Measurements from ENCODE around the gene HMG20B. TPM values are rescaled to one million over a fixed set of nuclear protein-coding genes. Genes with fewer than 3 reads are reported as not detected.

The HMG20B gene
- total RNA-seq, 1 experiment from 2014 or later, result 121 TPM

- ChIA-PET CTCF (interaction anchor here (0.7 to 1.7 kb wide), 3 partner anchors 16 to 30 kb away, joined by 3 to 13 read pairs (median 7); no protein-coding TSS in a partner anchor), POLR2A (interaction anchor here (0.5 kb wide), 1 partner anchor 1144 kb away, joined by 3 read pairs; no protein-coding TSS in a partner anchor)
- ATAC-seq (peak; percentile 53), DNase-seq (ENCODE audit: low spot score) (peak; percentile 77)
- peak; percentile 26; the same call in 1 of the 2 replicates for TF ChIP-seq PRDM15 (CRISPR knock-in tag; IDR thresholded peaks at IDR 0.05)
- no peak for TF ChIP-seq ELF4 (CRISPR knock-in tag; IDR thresholded peaks at IDR 0.05; ENCODE audit: low read depth)
- TF ChIP-seq MAX (CRISPR knock-in tag; IDR thresholded peaks at IDR 0.05), result peak; percentile 18; the same call in 1 of the 2 replicates
- Mint-ChIP-seq H3K27ac (no peak within 1 kb of the TSS), H3K4me1 (peaks cover 11% of the 10 kb centered on the region), H3K9me3 (no peaks in the 10 kb centered on the region), H3K4me3 (peak within 1 kb of the TSS; percentile 68), H3K36me3 (no peaks in the 10 kb centered on the region; the same call in 1 of the 2 replicates), H3K27me3 (ENCODE audit: low read depth) (no peaks in the 10 kb centered on the region)
Measured at GRCh38 chr19:3606690-3607289, 34.0 kb downstream of the HMG20B start, which contains the start of gene TBXA2R. TBXA2R (minus strand) TSS chr19:3606875; CDS start chr19:3600634, 6,241 bp downstream.

GRCh38 chr19:3607303-3608078 is 34.7 kb downstream of the HMG20B start:
- H3K27me3 Mint-ChIP-seq (ENCODE audit: low read depth), result no peaks in the 10 kb centered on the region
- ATAC-seq (peak; percentile 67), DNase-seq (ENCODE audit: low spot score) (peak; percentile 61)
- peaks cover 11% of the 10 kb centered on the region for H3K4me1 Mint-ChIP-seq
- no peaks in the 10 kb centered on the region; the same call in 1 of the 2 replicates for H3K36me3 Mint-ChIP-seq
- peak overlapping the region; percentile 83 for H3K27ac Mint-ChIP-seq
- H3K9me3 Mint-ChIP-seq, result no peaks in the 10 kb centered on the region
- TF ChIP-seq ATF1 (CRISPR knock-in tag; IDR thresholded peaks at IDR 0.05) (no peak), SP1 (CRISPR knock-in tag; conservative IDR thresholded peaks at IDR 0.05) (no peak), CDX4 (CRISPR knock-in tag; IDR thresholded peaks at IDR 0.05; ENCODE audit: borderline replicate concordance) (no peak), ZNF416 (CRISPR knock-in tag; IDR thresholded peaks at IDR 0.05) (no peak)
- POLR2A ChIA-PET, result interaction anchor here (0.5 to 0.7 kb wide), 2 partner anchors 31 to 1145 kb away, joined by 3 to 4 read pairs; no protein-coding TSS in a partner anchor
- peak overlapping the region; percentile 68 for H3K4me3 Mint-ChIP-seq
- CTCF ChIA-PET, result interaction anchor here (0.8 to 1.9 kb wide), 12 partner anchors 8 to 331 kb away, joined by 3 to 13 read pairs (median 5); no protein-coding TSS in a partner anchor

GRCh38 chr19:3608079-3608641 is 35.4 kb downstream of the HMG20B start:
- ATAC-seq (no peak), DNase-seq (ENCODE audit: low spot score) (no peak)
- Mint-ChIP-seq H3K27me3 (ENCODE audit: low read depth) (no peaks in the 10 kb centered on the region), H3K36me3 (no peaks in the 10 kb centered on the region; the same call in 1 of the 2 replicates), H3K4me1 (peaks cover 11% of the 10 kb centered on the region), H3K27ac (peak overlapping the region; percentile 83; the same call in 1 of the 2 replicates), H3K9me3 (no peaks in the 10 kb centered on the region), H3K4me3 (peak overlapping the region; percentile 68)
- ChIA-PET POLR2A (interaction anchor here (0.6 to 0.9 kb wide), 3 partner anchors 31 to 139 kb away, joined by 3 to 4 read pairs (median 4); no protein-coding TSS in a partner anchor), CTCF (interaction anchor here (0.8 to 1.9 kb wide), 13 partner anchors 8 to 332 kb away, joined by 3 to 13 read pairs (median 5); no protein-coding TSS in a partner anchor)
- TF ChIP-seq ZBTB43 (CRISPR knock-in tag; IDR thresholded peaks at IDR 0.05) (no peak), CTCF (IDR thresholded peaks at IDR 0.05) (no peak), SMAD3 (CRISPR knock-in tag; IDR thresholded peaks at IDR 0.05; ENCODE audit: borderline replicate concordance) (no peak), TCF7 (CRISPR knock-in tag; IDR thresholded peaks at IDR 0.05; ENCODE audit: low read depth) (no peak), IRF1 (CRISPR knock-in tag; IDR thresholded peaks at IDR 0.05) (no peak), AR (CRISPR knock-in tag; IDR thresholded peaks at IDR 0.05) (no peak), KAT7 (CRISPR knock-in tag; IDR thresholded peaks at IDR 0.05; ENCODE audit: borderline replicate concordance) (no peak), HMGA2 (CRISPR knock-in tag; IDR thresholded peaks at IDR 0.05) (no peak), SMAD4 (CRISPR knock-in tag; IDR thresholded peaks at IDR 0.05) (no peak)

Measured in WTC11 (cell line).